HEK293 (cell line): ENCODE results near the gene FXYD3.

Experiments used
- BCL11B ChIP-seq: fragments of 450-650 bp; formaldehyde crosslinking; IDR thresholded peaks from 2 replicates; pipeline ENCODE4 v1.5.1; 2016; ENCODE audit warnings: low read depth, missing biosample characterization, missing genetic modification characterization
- BCL6B ChIP-seq: fragments of 450-650 bp; formaldehyde crosslinking; IDR thresholded peaks from 2 replicates; pipeline ENCODE4 v1.5.1; 2017; ENCODE audit warnings: missing biosample characterization, missing genetic modification characterization
- GLIS1 ChIP-seq: fragments of 450-650 bp; formaldehyde crosslinking; IDR thresholded peaks from 2 replicates; pipeline ENCODE4 v1.5.1; 2016; ENCODE audit warnings: missing biosample characterization, missing genetic modification characterization
- GLIS2 ChIP-seq: fragments of 450-650 bp; formaldehyde crosslinking; IDR thresholded peaks from 2 replicates; pipeline ENCODE4 v1.5.1; 2016; ENCODE audit warnings: missing biosample characterization, missing genetic modification characterization
- INSM2 ChIP-seq: fragments of 450-650 bp; formaldehyde crosslinking; IDR thresholded peaks from 2 replicates; pipeline ENCODE4 v1.5.1; 2016; ENCODE audit warnings: missing biosample characterization, missing genetic modification characterization
- SP7 ChIP-seq: fragments of 450-650 bp; formaldehyde crosslinking; IDR thresholded peaks from 2 replicates; pipeline ENCODE4 v1.5.1; 2016; ENCODE audit warnings: missing biosample characterization, missing genetic modification characterization
- ZBTB17 ChIP-seq: fragments of 450-650 bp; formaldehyde crosslinking; IDR thresholded peaks from 2 replicates; pipeline ENCODE4 v1.5.1; 2016; ENCODE audit warnings: missing biosample characterization, missing genetic modification characterization
- ZBTB21 ChIP-seq: fragments of 450-650 bp; formaldehyde crosslinking; IDR thresholded peaks from 2 replicates; pipeline ENCODE4 v1.5.1; 2017; ENCODE audit warnings: missing biosample characterization, missing genetic modification characterization
- ZNF112 ChIP-seq: fragments of 450-650 bp; formaldehyde crosslinking; IDR thresholded peaks from 2 replicates; pipeline ENCODE4 v1.5.0; 2017; ENCODE audit warnings: missing biosample characterization, missing genetic modification characterization
- ZNF132 ChIP-seq: fragments of 450-650 bp; formaldehyde crosslinking; IDR thresholded peaks from 2 replicates; pipeline ENCODE4 v1.5.1; 2017; ENCODE audit warnings: missing biosample characterization, missing genetic modification characterization, borderline replicate concordance
- ZNF146 ChIP-seq: fragments of 450-650 bp; formaldehyde crosslinking; IDR thresholded peaks from 2 replicates; pipeline ENCODE4 v1.5.1; 2016; ENCODE audit warnings: missing biosample characterization, missing genetic modification characterization
- ZNF221 ChIP-seq: fragments of 450-650 bp; formaldehyde crosslinking; IDR thresholded peaks from 2 replicates; pipeline ENCODE4 v1.5.1; 2017; ENCODE audit warnings: missing biosample characterization, missing genetic modification characterization, borderline replicate concordance
- ZNF23 ChIP-seq: fragments of 450-650 bp; formaldehyde crosslinking; IDR thresholded peaks from 2 replicates; pipeline ENCODE4 v1.5.1; 2016; ENCODE audit warnings: missing biosample characterization, missing genetic modification characterization, borderline replicate concordance
- ZNF280D ChIP-seq: fragments of 450-650 bp; formaldehyde crosslinking; IDR thresholded peaks from 2 replicates; pipeline ENCODE4 v1.5.1; 2016; ENCODE audit warnings: missing biosample characterization, missing genetic modification characterization
- ZNF324 ChIP-seq: fragments of 450-650 bp; formaldehyde crosslinking; IDR thresholded peaks from 2 replicates; pipeline ENCODE4 v1.5.1; 2016; ENCODE audit warnings: missing biosample characterization, missing genetic modification characterization
- ZNF335 ChIP-seq: fragments of 450-650 bp; formaldehyde crosslinking; conservative IDR thresholded peaks from 2 replicates; pipeline ENCODE4 v1.5.1; 2016; ENCODE audit warnings: missing biosample characterization, missing genetic modification characterization
- ZNF394 ChIP-seq: fragments of 450-650 bp; formaldehyde crosslinking; IDR thresholded peaks from 2 replicates; pipeline ENCODE4 v1.5.1; 2016; ENCODE audit warnings: missing biosample characterization, missing genetic modification characterization, mild to moderate bottlenecking, moderate library complexity, borderline replicate concordance
- ZNF433 ChIP-seq: fragments of 450-650 bp; formaldehyde crosslinking; IDR thresholded peaks from 2 replicates; pipeline ENCODE4 v1.5.1; 2016; ENCODE audit warnings: missing biosample characterization, missing genetic modification characterization, low read depth
- ZNF544 ChIP-seq: fragments of 450-650 bp; formaldehyde crosslinking; IDR thresholded peaks from 2 replicates; pipeline ENCODE4 v1.5.0; 2017; ENCODE audit warnings: missing biosample characterization, missing genetic modification characterization
- ZNF549 ChIP-seq: fragments of 450-650 bp; IDR thresholded peaks from 2 replicates; pipeline ENCODE4 v1.5.1; 2018; ENCODE audit warnings: missing biosample characterization, missing genetic modification characterization, mild to moderate bottlenecking, inconsistent platforms, moderate library complexity
- ZNF558 ChIP-seq: fragments of 450-650 bp; formaldehyde crosslinking; IDR thresholded peaks from 2 replicates; pipeline ENCODE4 v1.5.1; 2016; ENCODE audit warnings: missing biosample characterization, missing genetic modification characterization
- ZNF560 ChIP-seq: fragments of 450-650 bp; formaldehyde crosslinking; IDR thresholded peaks from 2 replicates; pipeline ENCODE4 v1.5.1; 2017; ENCODE audit warnings: missing biosample characterization, missing genetic modification characterization, borderline replicate concordance
- ZNF561 ChIP-seq: fragments of 450-650 bp; IDR thresholded peaks from 2 replicates; pipeline ENCODE4 v1.5.1; 2018; ENCODE audit warnings: missing biosample characterization, missing genetic modification characterization, borderline replicate concordance
- ZNF580 ChIP-seq: fragments of 450-650 bp; formaldehyde crosslinking; IDR thresholded peaks from 2 replicates; pipeline ENCODE4 v1.5.1; 2016; ENCODE audit warnings: missing biosample characterization, missing genetic modification characterization
- ZNF660 ChIP-seq: fragments of 450-650 bp; IDR thresholded peaks from 2 replicates; pipeline ENCODE4 v1.5.1; 2018; ENCODE audit warnings: missing biosample characterization, mild to moderate bottlenecking, missing genetic modification characterization
- ZNF792 ChIP-seq: fragments of 450-650 bp; formaldehyde crosslinking; IDR thresholded peaks from 2 replicates; pipeline ENCODE4 v1.5.1; 2016; ENCODE audit warnings: missing biosample characterization, missing genetic modification characterization
- ZNF830 ChIP-seq: fragments of 450-650 bp; IDR thresholded peaks from 2 replicates; pipeline ENCODE4 v1.5.0; 2018; ENCODE audit warnings: missing biosample characterization, missing genetic modification characterization, low read depth, mild to moderate bottlenecking, moderate library complexity
- TF ChIP-seq, protein P1 (sequence below): fragments of 450-650 bp; formaldehyde crosslinking; IDR thresholded peaks from 2 replicates; pipeline ENCODE4 v1.5.1; 2016; ENCODE audit warnings: missing biosample characterization, missing genetic modification characterization
- TF ChIP-seq, protein P2 (sequence below): fragments of 450-650 bp; formaldehyde crosslinking; IDR thresholded peaks from 2 replicates; pipeline ENCODE4 v1.5.1; 2017; ENCODE audit warnings: missing biosample characterization, missing genetic modification characterization

The FXYD3 gene

DNA sequence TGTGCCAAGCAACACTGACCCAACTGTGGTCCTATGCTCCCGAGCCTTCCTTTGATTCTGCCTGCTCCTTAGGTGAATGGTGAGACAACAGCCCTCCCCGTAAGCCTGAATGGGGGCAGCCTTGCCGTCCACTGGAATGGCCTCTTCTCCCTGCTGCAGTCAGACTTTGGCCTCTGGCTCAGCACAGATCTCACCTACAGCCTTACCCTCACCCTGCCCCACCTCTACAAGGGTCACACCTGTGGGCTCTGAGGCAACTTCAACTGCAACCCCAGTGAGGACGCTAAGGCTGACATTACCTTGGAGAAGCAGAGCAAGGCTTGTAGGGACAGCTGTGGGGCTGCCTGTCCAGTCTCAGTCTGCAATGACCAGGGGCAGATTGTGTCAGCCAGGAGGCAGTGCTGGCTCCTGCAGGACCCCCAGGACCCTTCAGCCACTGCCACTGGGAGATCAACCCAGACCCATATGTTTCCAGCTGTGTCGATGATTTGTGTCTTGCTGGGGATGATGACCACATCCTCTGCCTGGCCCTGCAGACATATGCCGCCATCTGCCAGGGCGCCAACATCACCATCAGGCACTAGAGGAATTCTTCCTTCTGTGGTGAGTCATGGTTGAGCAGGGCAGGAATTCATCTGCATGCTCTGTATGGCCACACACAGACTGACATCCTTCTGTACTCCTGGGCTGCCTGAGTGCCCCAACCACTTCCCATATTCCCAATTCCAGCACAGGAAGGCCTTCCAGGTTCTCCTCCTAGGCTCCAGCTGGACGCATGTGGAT is 27.3 kb upstream of the FXYD3 start (continued):
- TF ChIP-seq ZNF549 (tag by site-specific recombination), result no peak
- TF ChIP-seq, protein P1, sequence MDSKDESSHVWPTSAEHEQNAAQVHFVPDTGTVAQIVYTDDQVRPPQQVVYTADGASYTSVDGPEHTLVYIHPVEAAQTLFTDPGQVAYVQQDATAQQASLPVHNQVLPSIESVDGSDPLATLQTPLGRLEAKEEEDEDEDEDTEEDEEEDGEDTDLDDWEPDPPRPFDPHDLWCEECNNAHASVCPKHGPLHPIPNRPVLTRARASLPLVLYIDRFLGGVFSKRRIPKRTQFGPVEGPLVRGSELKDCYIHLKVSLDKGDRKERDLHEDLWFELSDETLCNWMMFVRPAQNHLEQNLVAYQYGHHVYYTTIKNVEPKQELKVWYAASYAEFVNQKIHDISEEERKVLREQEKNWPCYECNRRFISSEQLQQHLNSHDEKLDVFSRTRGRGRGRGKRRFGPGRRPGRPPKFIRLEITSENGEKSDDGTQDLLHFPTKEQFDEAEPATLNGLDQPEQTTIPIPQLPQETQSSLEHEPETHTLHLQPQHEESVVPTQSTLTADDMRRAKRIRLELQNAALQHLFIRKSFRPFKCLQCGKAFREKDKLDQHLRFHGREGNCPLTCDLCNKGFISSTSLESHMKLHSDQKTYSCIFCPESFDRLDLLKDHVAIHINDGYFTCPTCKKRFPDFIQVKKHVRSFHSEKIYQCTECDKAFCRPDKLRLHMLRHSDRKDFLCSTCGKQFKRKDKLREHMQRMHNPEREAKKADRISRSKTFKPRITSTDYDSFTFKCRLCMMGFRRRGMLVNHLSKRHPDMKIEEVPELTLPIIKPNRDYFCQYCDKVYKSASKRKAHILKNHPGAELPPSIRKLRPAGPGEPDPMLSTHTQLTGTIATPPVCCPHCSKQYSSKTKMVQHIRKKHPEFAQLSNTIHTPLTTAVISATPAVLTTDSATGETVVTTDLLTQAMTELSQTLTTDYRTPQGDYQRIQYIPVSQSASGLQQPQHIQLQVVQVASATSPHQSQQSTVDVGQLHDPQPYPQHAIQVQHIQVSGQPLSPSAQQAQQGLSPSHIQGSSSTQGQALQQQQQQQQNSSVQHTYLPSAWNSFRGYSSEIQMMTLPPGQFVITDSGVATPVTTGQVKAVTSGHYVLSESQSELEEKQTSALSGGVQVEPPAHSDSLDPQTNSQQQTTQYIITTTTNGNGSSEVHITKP (tag by site-specific recombination), result no peak
- TF ChIP-seq ZNF23 (tag by site-specific recombination), result no peak
- TF ChIP-seq ZBTB17 (tag by site-specific recombination), result peak; percentile 66
- 0 out of 2 replicates have a peak, but pooled peaks have one; percentile 46 for TF ChIP-seq ZNF280D (tag by site-specific recombination)
- TF ChIP-seq ZNF580 (tag by site-specific recombination), result no peak
- TF ChIP-seq ZNF544 (tag by site-specific recombination), result no peak
- no peak for TF ChIP-seq ZNF394
- no peak for TF ChIP-seq BCL6B (tag by site-specific recombination)
- no peak for TF ChIP-seq SP7 (tag by site-specific recombination)
- TF ChIP-seq ZNF335 (tag by site-specific recombination), result peak; percentile 46; the same call in 1 of the 2 replicates
- peak; percentile 90 for TF ChIP-seq INSM2 (tag by site-specific recombination)
- TF ChIP-seq ZNF112 (tag by site-specific recombination), result no peak
- TF ChIP-seq ZNF146 (tag by site-specific recombination), result no peak
- TF ChIP-seq ZNF558 (tag by site-specific recombination), result no peak
- TF ChIP-seq ZNF792 (tag by site-specific recombination), result no peak
- TF ChIP-seq ZNF433 (tag by site-specific recombination), result no peak
- 0 out of 2 replicates have a peak, but pooled peaks have one; percentile 10 for TF ChIP-seq ZBTB21 (tag by site-specific recombination)
- peak; percentile 33; the same call in 1 of the 2 replicates for TF ChIP-seq GLIS1 (tag by site-specific recombination)
- TF ChIP-seq ZNF132, result no peak
- no peak for TF ChIP-seq ZNF560 (tag by site-specific recombination)
- TF ChIP-seq BCL11B (tag by site-specific recombination), result no peak
- TF ChIP-seq, protein P2, sequence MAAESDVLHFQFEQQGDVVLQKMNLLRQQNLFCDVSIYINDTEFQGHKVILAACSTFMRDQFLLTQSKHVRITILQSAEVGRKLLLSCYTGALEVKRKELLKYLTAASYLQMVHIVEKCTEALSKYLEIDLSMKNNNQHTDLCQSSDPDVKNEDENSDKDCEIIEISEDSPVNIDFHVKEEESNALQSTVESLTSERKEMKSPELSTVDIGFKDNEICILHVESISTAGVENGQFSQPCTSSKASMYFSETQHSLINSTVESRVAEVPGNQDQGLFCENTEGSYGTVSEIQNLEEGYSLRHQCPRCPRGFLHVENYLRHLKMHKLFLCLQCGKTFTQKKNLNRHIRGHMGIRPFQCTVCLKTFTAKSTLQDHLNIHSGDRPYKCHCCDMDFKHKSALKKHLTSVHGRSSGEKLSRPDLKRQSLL (tag by site-specific recombination), result no peak
- TF ChIP-seq GLIS2 (tag by site-specific recombination), result peak; percentile 48; the same call in 1 of the 2 replicates
- no peak for TF ChIP-seq ZNF221 (tag by site-specific recombination)
- no peak for TF ChIP-seq ZNF830 (tag by site-specific recombination)
- TF ChIP-seq ZNF324 (tag by site-specific recombination), result no peak
- no peak for TF ChIP-seq ZNF660 (tag by site-specific recombination)
- no peak for TF ChIP-seq ZNF561 (tag by site-specific recombination)
